CD4-positive, alpha-beta T cell (primary cell): Measurements from ENCODE around the gene KLHL3. TPM values are rescaled to one million over a fixed set of nuclear protein-coding genes. Genes with fewer than 3 reads are reported as not detected.
A peak's percentile ranks its signal among the peaks of the same experiment; 100 is the strongest.

Experiments used
- ATAC-seq: fragments of 200-7000 bp; cut with Tn5 transposase; one replicate; pipeline ENCODE4 v1.10.0; 2022; ENCODE audit warnings: mild to moderate bottlenecking; ENCODE audit not compliant: poor library complexity
- CTCF ChIA-PET: fragments of 350-600 bp; sonication (Branson Sonifier 250); formaldehyde crosslinking; loops from one replicate; lab custom pipeline; 2021; ENCODE audit warnings: antibody characterized with exemption, inconsistent platforms; lab: Charles Lee
- POLR2A ChIA-PET: fragments of 350-600 bp; sonication (Branson Sonifier 250); formaldehyde crosslinking; loops from one replicate; lab custom pipeline; 2021; ENCODE audit warnings: antibody characterized with exemption, inconsistent platforms; lab: Charles Lee
- DNase-seq, 14 experiments: peaks; one replicate each; pipeline ENCODE4 v3.0.0-alpha.2; 2013 to 2020; ENCODE audit warnings: mixed read lengths in 2 of 14
- H3K27ac ChIP-seq, 2 donors: one replicate each; pipeline versions ENCODE4 v1.5.1 to v1.7.0; 2013; ENCODE audit warnings: low read length in 2 of 2, low read depth in 1 of 2, mild to moderate bottlenecking in 1 of 2
- H3K27me3 ChIP-seq, 2 experiments: 1 replicate in 1 of 2; 2 replicates in 1 of 2; pipeline versions ENCODE4 v1.6.1 to v1.7.0; 2013; ENCODE audit warnings: low read length in 2 of 2, control low read depth in 1 of 2, mild to moderate bottlenecking in 1 of 2, moderate library complexity in 1 of 2; ENCODE audit not compliant: insufficient read depth in 2 of 2, control insufficient read depth in 1 of 2
- H3K36me3 ChIP-seq: one replicate; pipeline ENCODE4 v1.6.1; 2013; ENCODE audit warnings: low read length, control low read depth; ENCODE audit not compliant: insufficient read depth
- H3K4me1 ChIP-seq: one replicate; pipeline ENCODE4 v1.6.1; 2013; ENCODE audit warnings: low read length, control low read depth; ENCODE audit not compliant: insufficient read depth
- H3K4me3 ChIP-seq: one replicate; pipeline ENCODE4 v1.5.1; 2013; ENCODE audit warnings: mild to moderate bottlenecking, low read length, moderate library complexity
- H3K9me3 ChIP-seq, 2 experiments: 1 replicate in 1 of 2; 2 replicates in 1 of 2; pipeline versions ENCODE4 v1.6.1 to v1.7.0; 2013; ENCODE audit warnings: low read length in 2 of 2, mild to moderate bottlenecking in 2 of 2, control low read depth in 1 of 2, moderate library complexity in 1 of 2; ENCODE audit not compliant: control insufficient read depth in 1 of 2, insufficient read depth in 1 of 2
- H3K27ac Mint-ChIP-seq: one replicate; pipeline ENCODE4 v1.8.0; 2020; ENCODE audit warnings: mixed read lengths
- H3K27me3 Mint-ChIP-seq: one replicate; pipeline ENCODE4 v1.8.0; 2021; ENCODE audit warnings: mixed read lengths
- H3K36me3 Mint-ChIP-seq: one replicate; pipeline ENCODE4 v1.8.0; 2021; ENCODE audit warnings: low read depth, mixed read lengths
- H3K4me1 Mint-ChIP-seq: one replicate; pipeline ENCODE4 v1.8.0; 2021; ENCODE audit warnings: low read depth, mixed read lengths
- H3K4me3 Mint-ChIP-seq: one replicate; pipeline ENCODE4 v1.8.0; 2020; ENCODE audit warnings: mild to moderate bottlenecking, mixed read lengths
- H3K9me3 Mint-ChIP-seq: one replicate; pipeline ENCODE4 v1.8.0; 2020; ENCODE audit warnings: mixed read lengths
- intact Hi-C, 2 experiments: fragments of 100-400 bp; cut with DNase I in 1 of 2; cut with micrococcal nuclease in 1 of 2; formaldehyde crosslinking; loops; one replicate each; pipeline versions ENCODE4 v1.15.1 to v1.9.0; 2023 to 2025; cut with DNase I, micrococcal nuclease
- total RNA-seq, 174 experiments: library from RNA in 2 of 174; stranded (reverse) in 2 of 174; gene quantifications; one replicate each; pipeline ENCODE4 v1.2.3 and lab custom pipeline; 2021 to 2026
- TF ChIP-seq, protein P1 (sequence below): fragments of 200-600 bp; IDR thresholded peaks from one replicate; pipeline ENCODE4 v1.8.0; 2022; ENCODE audit warnings: antibody characterized with exemption, mild to moderate bottlenecking

The KLHL3 gene
- total RNA-seq, 2 experiments from 2014 or later: 22.0 to 25.9 TPM

GRCh38 chr5:137750436-137750835, 14.5 kb upstream of the KLHL3 start:
- TF ChIP-seq, protein P1, sequence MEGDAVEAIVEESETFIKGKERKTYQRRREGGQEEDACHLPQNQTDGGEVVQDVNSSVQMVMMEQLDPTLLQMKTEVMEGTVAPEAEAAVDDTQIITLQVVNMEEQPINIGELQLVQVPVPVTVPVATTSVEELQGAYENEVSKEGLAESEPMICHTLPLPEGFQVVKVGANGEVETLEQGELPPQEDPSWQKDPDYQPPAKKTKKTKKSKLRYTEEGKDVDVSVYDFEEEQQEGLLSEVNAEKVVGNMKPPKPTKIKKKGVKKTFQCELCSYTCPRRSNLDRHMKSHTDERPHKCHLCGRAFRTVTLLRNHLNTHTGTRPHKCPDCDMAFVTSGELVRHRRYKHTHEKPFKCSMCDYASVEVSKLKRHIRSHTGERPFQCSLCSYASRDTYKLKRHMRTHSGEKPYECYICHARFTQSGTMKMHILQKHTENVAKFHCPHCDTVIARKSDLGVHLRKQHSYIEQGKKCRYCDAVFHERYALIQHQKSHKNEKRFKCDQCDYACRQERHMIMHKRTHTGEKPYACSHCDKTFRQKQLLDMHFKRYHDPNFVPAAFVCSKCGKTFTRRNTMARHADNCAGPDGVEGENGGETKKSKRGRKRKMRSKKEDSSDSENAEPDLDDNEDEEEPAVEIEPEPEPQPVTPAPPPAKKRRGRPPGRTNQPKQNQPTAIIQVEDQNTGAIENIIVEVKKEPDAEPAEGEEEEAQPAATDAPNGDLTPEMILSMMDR: no peak
- Mint-ChIP-seq H3K9me3 (no peaks in the 10 kb centered on the region), H3K4me1 (peaks cover 37% of the 10 kb centered on the region), H3K27me3 (no peaks in the 10 kb centered on the region), H3K4me3 (peak overlapping the region; percentile 61), H3K36me3 (peaks cover 50% of the 10 kb centered on the region), H3K27ac (peak overlapping the region; percentile 100)
- CTCF ChIA-PET: interaction anchor here (1.4 kb wide), 1 partner anchor 53 kb away, joined by 6 read pairs; no protein-coding TSS in a partner anchor
- Histone ChIP-seq H3K4me3 (no peak overlapping the region), H3K36me3 (peaks cover 2% of the 10 kb centered on the region), H3K4me1 (peaks cover 24% of the 10 kb centered on the region), H3K9me3 (no peaks in the 10 kb centered on the region), H3K27me3 (no peaks in the 10 kb centered on the region), H3K27ac (no peak overlapping the region)
- DNase-seq (no peak), ATAC-seq (no peak)
- intact Hi-C loops: loop anchor here (5.0 to 10.0 kb wide), 4 partner anchors 282 to 824 kb away; partner anchors contain the start of genes CDC23 (in 1 of the 2), CDC25C (in 1 of the 2), FAM13B (in 1 of the 2) and FAM53C (in 1 of the 2)
- POLR2A ChIA-PET: interaction anchor here (1.8 kb wide), 1 partner anchor 90 kb away, joined by 11 read pairs; no protein-coding TSS in a partner anchor

GRCh38 chr5:137747848-137748247, 12.0 kb upstream of the KLHL3 start:
- no peaks in the 10 kb centered on the region for H3K9me3 Mint-ChIP-seq

DNA sequence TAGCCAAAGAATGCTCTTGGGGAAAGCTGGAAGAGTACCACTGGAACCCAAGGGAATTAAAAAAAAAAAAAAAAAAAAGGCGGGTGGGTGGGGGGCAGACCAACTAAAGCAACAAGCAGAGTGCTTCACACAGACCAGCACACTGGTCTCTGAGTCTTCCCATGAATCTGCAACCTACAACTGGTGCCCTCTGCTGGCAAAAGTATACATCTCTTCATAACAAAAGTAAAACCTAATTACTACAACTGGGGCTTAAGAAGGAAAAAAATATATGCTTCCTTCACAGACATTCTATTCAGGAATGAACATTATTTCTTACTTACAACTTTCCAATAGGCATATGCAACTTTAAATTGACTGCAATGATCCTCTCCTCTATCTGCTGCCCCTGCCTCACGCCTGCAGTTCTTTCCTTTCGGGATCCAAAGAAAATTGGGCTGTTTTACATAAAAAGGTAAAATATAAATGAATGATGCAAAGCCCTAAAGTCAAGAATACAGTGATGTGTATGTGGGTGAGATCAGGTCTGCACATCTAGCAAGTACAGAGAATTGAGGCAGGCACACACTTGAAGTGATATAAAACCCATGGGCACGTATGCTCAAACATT, 7.2 kb upstream of the KLHL3 start:
- intact Hi-C loops: loop anchor here (1.0 kb wide), 2 partner anchors 83 to 114 kb away; no protein-coding TSS in a partner anchor
- no peaks in the 10 kb centered on the region for H3K36me3 ChIP-seq
- ATAC-seq (peak; percentile 91), DNase-seq (peak in 13 of 14 experiments; percentile 23 to 86 (median 52))
- no peak overlapping the region for H3K4me3 ChIP-seq
- peaks cover 5% of the 10 kb centered on the region for H3K4me1 ChIP-seq
- H3K9me3 ChIP-seq: no peaks in the 10 kb centered on the region
- H3K27me3 ChIP-seq: no peaks in the 10 kb centered on the region
- H3K4me1 Mint-ChIP-seq: peaks cover 20% of the 10 kb centered on the region
- POLR2A ChIA-PET: interaction anchor here (0.6 to 4.3 kb wide), 7 partner anchors 11 to 115 kb away, joined by 3 to 44 read pairs (median 8); partner anchors contain the start of gene HNRNPA0
- no peak overlapping the region for H3K4me3 Mint-ChIP-seq
- no peaks in the 10 kb centered on the region for H3K36me3 Mint-ChIP-seq
- CTCF ChIA-PET: interaction anchor here (0.6 to 4.8 kb wide), 25 partner anchors 9 to 588 kb away, joined by 3 to 88 read pairs (median 3); partner anchors contain the start of gene HNRNPA0
- no peaks in the 10 kb centered on the region for H3K27me3 Mint-ChIP-seq
- TF ChIP-seq, protein P1: peak; percentile 78
- no peak overlapping the region for H3K27ac Mint-ChIP-seq
- no peaks in the 10 kb centered on the region for H3K9me3 Mint-ChIP-seq
- H3K27ac ChIP-seq: no peak overlapping the region

More at GRCh38 chr5:137747848-137748247, 12.0 kb upstream of the KLHL3 start:
- no peak overlapping the region for H3K27ac ChIP-seq
- intact Hi-C loops: no loop called here
- no peak overlapping the region for H3K4me3 ChIP-seq
- Mint-ChIP-seq H3K27me3 (no peaks in the 10 kb centered on the region), H3K36me3 (peaks cover 26% of the 10 kb centered on the region), H3K27ac (no peak overlapping the region), H3K4me1 (peaks cover 34% of the 10 kb centered on the region), H3K4me3 (no peak overlapping the region)
- CTCF ChIA-PET: interaction anchor here (1.1 to 2.9 kb wide), 4 partner anchors 10 to 87 kb away, joined by 3 to 9 read pairs (median 6); no protein-coding TSS in a partner anchor
- peaks cover 6% of the 10 kb centered on the region for H3K4me1 ChIP-seq
- ATAC-seq (no peak), DNase-seq (no peak)
- TF ChIP-seq, protein P1: no peak
- no peaks in the 10 kb centered on the region for H3K27me3 ChIP-seq
- POLR2A ChIA-PET: interaction anchor here (1.4 to 2.2 kb wide), 2 partner anchors 9 to 12 kb away, joined by 3 to 7 read pairs; partner anchors contain the start of gene KLHL3
- H3K36me3 ChIP-seq: peaks cover 2% of the 10 kb centered on the region
- no peaks in the 10 kb centered on the region for H3K9me3 ChIP-seq
